Suprapubic skin (tissue), 4 donors: ENCODE measurements around the gene PRDM11.

Source experiments
- CTCF ChIP-seq, 2 donors: fragments of 200-600 bp in 1 of 2; fragments of 450-650 bp in 1 of 2; sonication (generic) in 1 of 2; IDR thresholded peaks; one replicate each; pipeline ENCODE4 v1.5.1; 2016 to 2019; ENCODE audit warnings: antibody characterized with exemption in 2 of 2, mild to moderate bottlenecking in 1 of 2, moderate library complexity in 1 of 2
- POLR2A ChIP-seq, 2 donors: fragments of 450-650 bp; IDR thresholded peaks; one replicate each; pipeline ENCODE4 v1.6.1; 2017; ENCODE audit warnings: antibody characterized with exemption in 2 of 2, mild to moderate bottlenecking in 2 of 2, moderate library complexity in 2 of 2
- POLR2AphosphoS5 ChIP-seq, 3 donors: sonication (generic); formaldehyde crosslinking; IDR thresholded peaks; one replicate each; pipeline ENCODE4 v1.6.1; 2017; ENCODE audit warnings: antibody characterized with exemption in 3 of 3

DNA sequence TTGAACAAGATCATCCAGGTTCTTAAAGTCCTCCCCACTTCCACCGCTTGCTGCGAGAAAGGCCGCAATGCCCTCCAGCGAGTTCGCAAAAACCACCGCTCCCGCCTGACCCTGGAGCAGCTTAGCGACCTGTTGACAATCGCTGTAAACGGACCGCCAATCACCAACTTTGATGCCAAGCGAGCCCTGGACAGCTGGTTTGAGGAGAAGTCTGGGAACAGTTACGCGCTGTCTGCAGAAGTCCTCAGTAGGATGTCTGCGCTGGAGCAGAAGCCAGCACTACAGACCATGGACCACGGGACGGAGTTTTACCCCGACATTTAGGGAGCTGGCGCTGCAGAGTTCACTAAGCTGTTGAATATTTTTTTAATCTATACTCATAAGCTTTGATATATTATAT lies 81.4 kb downstream of the PRDM11 start:
- TF ChIP-seq CTCF (IDR thresholded peaks at IDR 0.05) = no peak
- no peak for TF ChIP-seq POLR2AphosphoS5 (IDR thresholded peaks at IDR 0.05)
- no peak for TF ChIP-seq POLR2A (IDR thresholded peaks at IDR 0.05)
